Neural crest cell (in vitro differentiated cells): Measurements from ENCODE around the gene EML5. TPM values are rescaled to one million over a fixed set of nuclear protein-coding genes. Genes with fewer than 3 reads are reported as not detected.

Experiments used
- DNase-seq: peaks from one replicate; pipeline ENCODE4 v3.0.0; 2021; ENCODE audit warnings: low read depth, mixed read lengths, low spot score
- H3K27ac Mint-ChIP-seq: one replicate; pipeline ENCODE4 v1.8.0; 2021; ENCODE audit warnings: mild to moderate bottlenecking, mixed read lengths; ENCODE audit not compliant: unreplicated experiment
- H3K27me3 Mint-ChIP-seq: 2 replicates; pipeline ENCODE4 v1.8.0; 2021; ENCODE audit warnings: low read depth, mild to moderate bottlenecking, mixed read lengths
- H3K36me3 Mint-ChIP-seq: 2 replicates; pipeline ENCODE4 v1.8.0; 2021; ENCODE audit warnings: low read depth, mild to moderate bottlenecking, mixed read lengths
- H3K4me1 Mint-ChIP-seq: 2 replicates; pipeline ENCODE4 v1.8.0; 2021; ENCODE audit warnings: mixed read lengths
- H3K4me3 Mint-ChIP-seq: one replicate; pipeline ENCODE4 v1.8.0; 2021; ENCODE audit warnings: mild to moderate bottlenecking, mixed read lengths
- H3K9me3 Mint-ChIP-seq: 2 replicates; pipeline ENCODE4 v1.8.0; 2021; ENCODE audit warnings: mixed read lengths
- total RNA-seq: library from RNA; stranded (reverse); gene quantifications from 2 replicates; pipeline ENCODE4 v1.2.1, GENCODE V29; 2021
- TF ChIP-seq, protein P1 (sequence below): fragments of 200-600 bp; sonication (generic); conservative IDR thresholded peaks from 2 replicates; pipeline ENCODE4 v1.5.0; 2021; ENCODE audit warnings: antibody characterized with exemption, mild to moderate bottlenecking

EML5 gene
- total RNA-seq, 1 donor from 2014 or later: 1.3 TPM

DNA sequence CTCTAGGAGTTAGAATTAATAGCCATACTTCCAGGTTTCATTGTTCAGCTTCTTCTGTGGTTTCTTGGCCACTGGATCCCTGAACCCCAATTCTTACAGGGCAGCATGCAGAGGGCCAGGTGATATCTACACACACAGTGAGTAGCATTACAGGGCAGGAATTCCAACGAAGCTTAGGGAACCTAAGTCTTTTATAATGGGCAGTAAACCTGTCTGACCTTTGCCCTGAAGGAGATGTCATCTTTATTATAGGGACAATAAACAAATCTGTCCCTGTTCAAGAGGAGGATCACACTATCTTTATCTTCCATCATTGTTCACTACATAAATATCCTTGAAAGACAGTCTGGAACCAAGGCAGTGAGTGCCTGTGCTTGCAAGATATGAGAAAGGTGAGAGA lies 11.7 kb upstream of the EML5 start:
- peaks cover 4% of the 10 kb centered on the region for H3K4me1 Mint-ChIP-seq
- peaks cover 11% of the 10 kb centered on the region for H3K9me3 Mint-ChIP-seq
- H3K27ac Mint-ChIP-seq: no peak overlapping the region
- TF ChIP-seq, protein P1, sequence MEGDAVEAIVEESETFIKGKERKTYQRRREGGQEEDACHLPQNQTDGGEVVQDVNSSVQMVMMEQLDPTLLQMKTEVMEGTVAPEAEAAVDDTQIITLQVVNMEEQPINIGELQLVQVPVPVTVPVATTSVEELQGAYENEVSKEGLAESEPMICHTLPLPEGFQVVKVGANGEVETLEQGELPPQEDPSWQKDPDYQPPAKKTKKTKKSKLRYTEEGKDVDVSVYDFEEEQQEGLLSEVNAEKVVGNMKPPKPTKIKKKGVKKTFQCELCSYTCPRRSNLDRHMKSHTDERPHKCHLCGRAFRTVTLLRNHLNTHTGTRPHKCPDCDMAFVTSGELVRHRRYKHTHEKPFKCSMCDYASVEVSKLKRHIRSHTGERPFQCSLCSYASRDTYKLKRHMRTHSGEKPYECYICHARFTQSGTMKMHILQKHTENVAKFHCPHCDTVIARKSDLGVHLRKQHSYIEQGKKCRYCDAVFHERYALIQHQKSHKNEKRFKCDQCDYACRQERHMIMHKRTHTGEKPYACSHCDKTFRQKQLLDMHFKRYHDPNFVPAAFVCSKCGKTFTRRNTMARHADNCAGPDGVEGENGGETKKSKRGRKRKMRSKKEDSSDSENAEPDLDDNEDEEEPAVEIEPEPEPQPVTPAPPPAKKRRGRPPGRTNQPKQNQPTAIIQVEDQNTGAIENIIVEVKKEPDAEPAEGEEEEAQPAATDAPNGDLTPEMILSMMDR: no peak
- no peaks in the 10 kb centered on the region for H3K36me3 Mint-ChIP-seq
- peaks cover 9% of the 10 kb centered on the region for H3K27me3 Mint-ChIP-seq
- DNase-seq: no peak
- no peak overlapping the region for H3K4me3 Mint-ChIP-seq

DNA sequence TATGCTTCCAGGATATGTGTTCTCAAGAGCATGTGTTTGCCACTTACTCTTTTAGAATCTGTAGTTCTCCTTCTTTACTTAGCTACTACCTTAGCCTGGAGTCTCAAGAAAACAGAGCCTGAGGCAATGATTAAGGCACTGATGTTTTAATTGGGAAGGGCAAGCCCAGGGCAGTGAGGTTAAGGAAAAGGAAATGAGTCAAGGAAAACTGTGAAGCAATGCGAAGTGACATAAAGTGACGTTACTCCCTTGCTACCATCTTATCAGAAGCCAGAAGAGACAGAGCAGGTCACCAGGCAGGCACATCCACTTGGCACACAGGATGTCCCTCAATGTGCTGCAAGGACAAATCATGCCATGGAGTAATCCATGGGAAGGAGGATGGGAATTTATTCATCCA lies 11.3 kb upstream of the EML5 start:
- Mint-ChIP-seq H3K4me1 (peaks cover 4% of the 10 kb centered on the region), H3K27me3 (peaks cover 13% of the 10 kb centered on the region), H3K9me3 (peaks cover 9% of the 10 kb centered on the region), H3K4me3 (no peak overlapping the region), H3K36me3 (no peaks in the 10 kb centered on the region), H3K27ac (no peak overlapping the region)
- TF ChIP-seq, protein P1: no peak
- DNase-seq: no peak

DNA sequence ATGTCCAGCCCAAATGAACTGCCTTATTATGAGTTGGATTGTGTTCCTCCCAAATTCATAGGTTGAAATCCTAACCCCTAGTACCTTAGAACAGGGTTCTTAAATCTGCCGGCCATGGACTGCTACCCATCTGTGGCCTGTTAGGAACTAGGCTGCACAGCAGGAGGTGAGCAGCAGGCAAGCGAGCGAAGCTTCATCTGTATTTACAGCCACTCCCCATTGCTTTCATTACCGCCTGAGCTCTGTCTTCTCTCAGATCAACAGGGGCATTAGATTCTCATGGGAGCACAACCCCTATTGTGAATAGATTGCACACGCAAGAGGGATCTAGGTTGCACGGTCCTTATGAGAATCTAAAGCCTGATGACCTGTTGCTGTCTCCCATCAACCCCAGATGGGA lies 9.8 kb upstream of the EML5 start:
- DNase-seq: no peak
- Mint-ChIP-seq H3K27ac (no peak overlapping the region), H3K9me3 (peaks cover 6% of the 10 kb centered on the region), H3K4me1 (peaks cover 4% of the 10 kb centered on the region), H3K36me3 (no peaks in the 10 kb centered on the region), H3K27me3 (peaks cover 25% of the 10 kb centered on the region), H3K4me3 (no peak overlapping the region)
- TF ChIP-seq, protein P1: no peak

DNA sequence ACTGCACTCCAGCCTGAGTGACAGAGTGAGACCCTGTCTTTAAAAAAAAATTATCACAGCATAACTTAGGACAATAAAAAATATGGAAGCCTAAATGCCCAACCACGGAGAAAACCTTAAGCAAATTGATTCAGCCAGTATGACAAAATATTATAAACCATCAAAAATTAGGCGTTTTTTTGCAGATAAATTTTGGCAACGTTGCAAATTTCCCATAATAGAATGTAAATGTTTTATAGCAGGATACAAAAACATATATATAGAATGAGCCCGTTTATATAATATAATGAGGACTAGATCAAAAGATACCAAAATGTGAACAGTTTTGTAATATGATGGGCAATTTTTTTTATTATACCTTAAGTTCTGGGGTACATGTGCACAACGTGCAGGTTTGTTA lies 6.8 kb upstream of the EML5 start:
- no peaks in the 10 kb centered on the region for H3K9me3 Mint-ChIP-seq
- H3K36me3 Mint-ChIP-seq: no peaks in the 10 kb centered on the region
- TF ChIP-seq, protein P1: no peak
- peaks cover 33% of the 10 kb centered on the region for H3K27me3 Mint-ChIP-seq
- H3K4me1 Mint-ChIP-seq: peaks cover 4% of the 10 kb centered on the region
- no peak overlapping the region for H3K4me3 Mint-ChIP-seq
- H3K27ac Mint-ChIP-seq: no peak overlapping the region
- DNase-seq: no peak

DNA sequence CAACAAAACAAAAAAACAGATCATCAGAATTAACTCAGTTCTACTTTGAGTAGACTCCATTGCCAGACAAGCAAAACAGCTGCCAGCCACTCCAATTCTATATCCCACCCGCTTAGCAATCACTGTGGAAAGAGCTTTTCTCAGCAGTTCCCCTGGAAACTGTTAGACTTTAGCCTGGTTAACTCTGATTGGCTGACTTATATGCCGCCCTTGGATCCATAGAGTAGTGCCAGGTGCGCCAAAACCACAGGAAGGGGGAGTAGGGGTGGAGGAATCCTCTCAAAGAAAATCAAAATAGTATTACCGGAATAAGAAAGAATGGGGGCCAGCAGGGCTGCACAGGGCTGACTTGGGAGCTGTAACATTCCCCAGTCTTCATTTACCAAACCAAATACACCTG lies 5.4 kb upstream of the EML5 start:
- Mint-ChIP-seq H3K36me3 (no peaks in the 10 kb centered on the region), H3K9me3 (no peaks in the 10 kb centered on the region), H3K27me3 (peaks cover 44% of the 10 kb centered on the region), H3K4me3 (no peak overlapping the region), H3K27ac (no peak overlapping the region), H3K4me1 (peaks cover 4% of the 10 kb centered on the region)
- TF ChIP-seq, protein P1: no peak
- no peak for DNase-seq

DNA sequence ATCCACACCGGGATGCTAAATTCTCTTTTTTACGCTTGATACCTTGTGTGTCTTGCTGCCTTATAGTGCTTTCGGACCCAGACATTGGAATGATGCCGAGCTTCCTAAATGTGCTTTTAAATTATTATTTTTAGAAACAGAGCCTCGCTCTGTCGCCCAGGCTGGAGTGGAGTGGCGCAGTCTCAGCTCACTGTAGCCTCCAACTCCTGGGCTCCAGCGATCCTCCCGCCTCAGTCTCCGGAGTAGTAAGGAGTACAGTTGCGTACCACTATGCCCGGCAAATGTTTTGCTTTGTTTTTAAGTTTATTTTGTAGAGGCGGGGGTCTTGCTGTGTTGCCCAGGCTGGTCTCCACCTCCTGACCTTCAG lies 489 bp upstream of the EML5 start:
- Mint-ChIP-seq H3K4me3 (peak overlapping the region; percentile 87), H3K27me3 (peaks cover 65% of the 10 kb centered on the region), H3K36me3 (no peaks in the 10 kb centered on the region), H3K9me3 (no peaks in the 10 kb centered on the region), H3K4me1 (peaks cover 4% of the 10 kb centered on the region), H3K27ac (no peak overlapping the region)
- DNase-seq: no peak
- TF ChIP-seq, protein P1: no peak
